ENCODE measurements around the gene FBXO28. TPM values are rescaled to one million over a fixed set of nuclear protein-coding genes. Genes with fewer than 3 reads are reported as not detected.

Gene FBXO28
- total RNA-seq, 1 donor from 2014 or later = 32.0 TPM

- DNase-seq (no peak), ATAC-seq (no peak)
- Histone ChIP-seq H3K27me3 (ENCODE audit: low read depth) (no peaks in the 10 kb centered on the region), H3K4me3 (no peak overlapping the region), H3K27ac (no peak overlapping the region), H3K9me3 (no peaks in the 10 kb centered on the region), H3K4me1 (peaks cover 33% of the 10 kb centered on the region), H3K36me3 (peaks cover 4% of the 10 kb centered on the region)
- intact Hi-C loops (cut with DNase I) = no loop called here
- TF ChIP-seq CTCF (IDR thresholded peaks at IDR 0.05) = no peak
Observed at GRCh38 chr1:224185208-224185607, 71.3 kb downstream of the FBXO28 start.

GRCh38 chr1:224188286-224188685 lies 74.4 kb downstream of the FBXO28 start:
- no peak for ATAC-seq
- TF ChIP-seq CTCF (IDR thresholded peaks at IDR 0.05) = no peak
- DNase-seq = no peak
- intact Hi-C loops (cut with DNase I) = no loop called here
- H3K27ac ChIP-seq = no peak overlapping the region
- H3K27me3 ChIP-seq (ENCODE audit: low read depth) = no peaks in the 10 kb centered on the region
- no peaks in the 10 kb centered on the region for H3K9me3 ChIP-seq
- H3K36me3 ChIP-seq = peaks cover 35% of the 10 kb centered on the region
- H3K4me3 ChIP-seq = no peak overlapping the region
- peaks cover 22% of the 10 kb centered on the region for H3K4me1 ChIP-seq

- peaks cover 14% of the 10 kb centered on the region for H3K4me1 ChIP-seq
- no peak for TF ChIP-seq CTCF (IDR thresholded peaks at IDR 0.05)
- H3K9me3 ChIP-seq = no peaks in the 10 kb centered on the region
- intact Hi-C loops (cut with DNase I) = no loop called here
- peaks cover 46% of the 10 kb centered on the region for H3K36me3 ChIP-seq
- no peak overlapping the region for H3K27ac ChIP-seq
- no peaks in the 10 kb centered on the region for H3K27me3 ChIP-seq (ENCODE audit: low read depth)
- DNase-seq (no peak), ATAC-seq (no peak)
- H3K4me3 ChIP-seq = no peak overlapping the region
Observed at GRCh38 chr1:224189561-224189960, 75.7 kb downstream of the FBXO28 start.

- ATAC-seq (no peak), DNase-seq (no peak)
- Histone ChIP-seq H3K36me3 (peaks cover 47% of the 10 kb centered on the region), H3K9me3 (no peaks in the 10 kb centered on the region), H3K4me3 (no peak overlapping the region), H3K4me1 (no peaks in the 10 kb centered on the region), H3K27me3 (ENCODE audit: low read depth) (no peaks in the 10 kb centered on the region), H3K27ac (no peak overlapping the region)
- TF ChIP-seq CTCF (IDR thresholded peaks at IDR 0.05) = no peak
- intact Hi-C loops (cut with DNase I) = no loop called here
Observed at GRCh38 chr1:224192082-224192788, 78.3 kb downstream of the FBXO28 start.

- Histone ChIP-seq H3K4me1 (no peaks in the 10 kb centered on the region), H3K36me3 (peaks cover 47% of the 10 kb centered on the region), H3K27ac (no peak overlapping the region), H3K27me3 (ENCODE audit: low read depth) (no peaks in the 10 kb centered on the region), H3K9me3 (no peaks in the 10 kb centered on the region), H3K4me3 (no peak overlapping the region)
- no peak for TF ChIP-seq CTCF (IDR thresholded peaks at IDR 0.05)
- no peak for DNase-seq
- intact Hi-C loops (cut with DNase I) = no loop called here
- ATAC-seq = no peak
Observed at GRCh38 chr1:224193319-224193966, 79.5 kb downstream of the FBXO28 start.
